Immature natural killer cell (primary cell): Measurements from ENCODE around the gene BMERB1. TPM values are rescaled to one million over a fixed set of nuclear protein-coding genes. Genes with fewer than 3 reads are reported as not detected.

ENCODE experiments used
- DNase-seq, 3 donors: peaks; one replicate each; pipeline ENCODE4 v3.0.0; 2022; ENCODE audit warnings: mixed read lengths in 1 of 3
- H3K27ac Mint-ChIP-seq, 6 donors: one replicate each; pipeline ENCODE4 v1.8.0; 2020; ENCODE audit warnings: mixed read lengths in 6 of 6, mild to moderate bottlenecking in 5 of 6, inconsistent platforms in 4 of 6, moderate library complexity in 3 of 6
- H3K27me3 Mint-ChIP-seq, 3 donors: one replicate each; pipeline ENCODE4 v1.8.0; 2020 to 2021; ENCODE audit warnings: low read depth in 3 of 3, mild to moderate bottlenecking in 3 of 3, mixed read lengths in 3 of 3, moderate library complexity in 3 of 3, inconsistent platforms in 1 of 3
- H3K36me3 Mint-ChIP-seq, 3 donors: one replicate each; pipeline ENCODE4 v1.8.0; 2020; ENCODE audit warnings: mixed read lengths in 3 of 3, inconsistent platforms in 2 of 3, mild to moderate bottlenecking in 2 of 3
- H3K4me1 Mint-ChIP-seq, 2 donors: one replicate each; pipeline ENCODE4 v1.8.0; 2020; ENCODE audit warnings: inconsistent platforms in 2 of 2, mild to moderate bottlenecking in 2 of 2, mixed read lengths in 2 of 2, moderate library complexity in 1 of 2
- H3K4me3 Mint-ChIP-seq, 5 donors: one replicate each; pipeline ENCODE4 v1.8.0; 2020; ENCODE audit warnings: mild to moderate bottlenecking in 5 of 5, mixed read lengths in 5 of 5, inconsistent platforms in 3 of 5, moderate library complexity in 3 of 5
- H3K9me3 Mint-ChIP-seq, 6 donors: one replicate each; pipeline ENCODE4 v1.8.0; 2020; ENCODE audit warnings: mild to moderate bottlenecking in 6 of 6, mixed read lengths in 6 of 6, inconsistent platforms in 4 of 6, moderate library complexity in 3 of 6
- polyA plus RNA-seq, 3 donors: library from polyadenylated mRNA; unstranded; fragments of 300-500 nt; fragmentation: Illumina TruSeq; gene quantifications; one replicate each; pipeline ENCODE4 v1.2.3, GENCODE V29; 2021

Gene BMERB1
- polyA plus RNA-seq, 3 donors from 2014 or later, result 1.9 to 4.4 (median 3.0) TPM

DNA sequence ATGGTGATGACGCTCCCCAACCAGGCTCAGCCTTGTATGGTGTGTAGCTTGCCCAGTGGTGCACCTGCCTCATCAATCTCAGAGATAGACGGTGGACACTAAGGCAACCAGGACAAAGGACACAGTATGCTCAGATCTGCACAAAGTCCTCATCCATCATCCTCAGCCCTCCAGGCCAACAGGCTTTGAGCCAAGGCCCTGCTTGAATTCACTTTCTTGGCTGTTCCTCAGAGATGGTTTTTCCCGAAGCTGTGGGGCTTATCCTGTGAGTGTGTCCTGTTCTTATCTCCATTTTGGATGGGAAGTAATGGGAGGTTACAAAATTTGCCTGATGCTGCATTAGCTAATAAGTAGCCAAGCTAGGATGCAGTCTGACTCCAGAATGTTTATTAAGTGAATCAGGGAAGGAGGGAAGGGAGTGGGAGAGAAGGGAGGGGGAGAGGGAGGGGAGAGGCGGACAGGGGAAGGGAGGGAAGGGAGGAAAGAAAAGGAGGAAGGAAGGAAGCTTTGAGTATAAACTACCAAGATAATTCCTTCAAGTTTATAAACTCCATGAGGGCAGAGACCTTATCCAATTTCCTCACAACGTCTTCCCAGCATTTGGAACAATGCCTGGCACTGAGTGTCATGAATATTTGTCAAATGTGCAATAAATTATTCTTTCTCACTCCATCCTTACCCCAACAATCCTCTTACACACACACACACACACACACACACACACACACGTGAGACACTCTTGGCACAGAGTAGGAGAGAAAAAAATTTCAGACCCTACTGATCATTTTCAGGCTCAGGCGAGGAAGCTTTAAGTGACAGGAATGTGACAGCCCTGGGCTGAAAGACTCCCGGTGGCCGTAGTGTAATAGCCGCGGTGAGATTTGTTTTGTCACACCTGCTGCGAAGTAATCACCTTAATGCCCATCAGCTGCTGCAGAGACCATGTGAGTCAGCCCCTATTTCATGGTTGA lies 84.3 kb downstream of the BMERB1 start:
- DNase-seq, result no peak
- Mint-ChIP-seq H3K4me3 (no peak overlapping the region), H3K4me1 (peaks cover 32 to 34% of the 10 kb centered on the region in 2 donors), H3K36me3 (no peaks in the 10 kb centered on the region), H3K9me3 (no peaks in the 10 kb centered on the region), H3K27ac (peak overlapping the region in 3 of 6 donors; percentile 55 to 62 (median 58)), H3K27me3 (peaks cover 0 to 2% (median 0%) of the 10 kb centered on the region in 3 donors)

DNA sequence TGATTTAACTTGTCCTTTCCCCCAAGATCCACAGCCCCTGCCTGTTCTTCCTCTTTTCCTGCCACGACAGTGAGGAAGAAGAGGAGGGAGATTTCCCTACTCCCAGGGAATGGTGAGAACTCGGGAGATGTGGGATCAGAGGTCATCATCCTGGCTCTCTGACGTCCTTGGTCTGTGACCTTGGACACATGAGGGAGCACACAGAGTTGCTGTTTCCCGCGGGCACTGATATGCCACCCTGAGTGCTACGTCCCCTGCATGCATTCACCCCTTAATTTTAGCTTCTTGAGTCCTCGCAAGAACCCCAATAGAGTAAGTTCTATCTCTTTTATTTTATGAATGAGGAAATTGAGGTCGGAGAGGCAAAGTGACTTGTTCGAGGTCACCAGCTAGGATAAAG lies 85.4 kb downstream of the BMERB1 start:
- Mint-ChIP-seq H3K9me3 (no peaks in the 10 kb centered on the region), H3K27ac (peak overlapping the region in 1 of 6 donors; percentile 53), H3K27me3 (peaks cover 0 to 2% (median 0%) of the 10 kb centered on the region in 3 donors), H3K4me3 (no peak overlapping the region), H3K4me1 (peaks cover 35 to 38% of the 10 kb centered on the region in 2 donors), H3K36me3 (no peaks in the 10 kb centered on the region)
- no peak for DNase-seq

DNA sequence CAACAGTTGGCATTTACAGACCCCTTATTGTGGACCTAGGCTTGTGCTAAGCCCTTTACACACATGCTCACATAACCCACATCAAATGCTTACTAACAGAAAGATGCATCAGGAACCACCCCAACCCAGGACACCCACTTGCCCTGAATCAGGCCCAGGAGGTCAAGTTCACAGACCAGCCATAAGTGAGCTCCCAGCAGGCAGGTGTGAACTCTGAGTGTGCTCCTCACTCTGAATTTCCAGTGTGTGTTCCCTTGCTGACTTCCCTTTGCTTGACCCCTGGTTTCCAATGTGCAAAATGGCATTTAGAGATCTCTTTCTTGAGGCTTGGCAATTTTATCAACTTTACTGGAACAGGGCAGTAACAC lies 87.0 kb downstream of the BMERB1 start:
- Mint-ChIP-seq H3K27me3 (peaks cover 0 to 2% (median 0%) of the 10 kb centered on the region in 3 donors), H3K9me3 (no peaks in the 10 kb centered on the region), H3K27ac (peak overlapping the region; percentile 83 to 94 (median 88)), H3K4me1 (peaks cover 35 to 38% of the 10 kb centered on the region in 2 donors), H3K36me3 (no peaks in the 10 kb centered on the region), H3K4me3 (peak overlapping the region; percentile 18 to 72 (median 55))
- DNase-seq, result no peak

DNA sequence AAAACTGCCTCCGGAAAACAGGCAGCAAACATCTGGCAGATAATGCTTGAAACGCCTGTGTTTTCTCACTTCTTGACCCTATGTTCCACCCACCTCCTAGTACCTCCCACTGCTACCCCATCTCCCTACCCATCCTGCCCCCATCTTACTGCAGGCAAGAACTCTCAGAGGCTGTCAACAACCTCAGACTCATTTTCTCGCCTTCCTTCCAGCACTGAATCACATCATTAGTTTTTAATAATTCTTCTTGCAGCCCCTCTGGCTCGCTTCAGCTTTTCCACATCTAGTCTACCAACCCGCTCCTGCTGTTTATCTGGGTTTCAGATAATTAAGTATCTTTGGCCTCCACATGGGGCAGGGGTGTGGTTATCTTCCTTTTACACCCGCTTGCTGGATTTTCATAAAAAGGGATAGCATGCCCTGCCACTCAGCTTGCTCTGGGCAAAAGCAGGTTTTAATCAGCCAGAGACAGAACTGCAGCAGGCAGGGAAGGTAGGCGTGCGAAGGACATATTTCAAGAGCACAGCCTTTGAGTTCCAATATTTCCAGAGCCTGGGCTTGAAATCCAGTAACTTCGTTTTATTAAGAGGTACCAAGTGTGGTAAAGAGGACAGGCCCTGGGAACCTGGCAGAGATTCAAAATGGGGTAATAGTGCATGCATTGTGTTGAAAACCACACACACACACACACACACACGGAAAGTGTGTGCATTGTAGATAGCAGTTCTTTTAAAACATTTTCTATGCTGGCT lies 87.5 kb downstream of the BMERB1 start:
- Mint-ChIP-seq H3K36me3 (no peaks in the 10 kb centered on the region), H3K27me3 (peaks cover 0 to 2% (median 0%) of the 10 kb centered on the region in 3 donors), H3K27ac (peak overlapping the region; percentile 83 to 94 (median 88)), H3K4me1 (peaks cover 35 to 38% of the 10 kb centered on the region in 2 donors), H3K9me3 (no peaks in the 10 kb centered on the region), H3K4me3 (peak overlapping the region; percentile 30 to 72 (median 55))
- peak in 1 of 3 donors; percentile 15 for DNase-seq

DNA sequence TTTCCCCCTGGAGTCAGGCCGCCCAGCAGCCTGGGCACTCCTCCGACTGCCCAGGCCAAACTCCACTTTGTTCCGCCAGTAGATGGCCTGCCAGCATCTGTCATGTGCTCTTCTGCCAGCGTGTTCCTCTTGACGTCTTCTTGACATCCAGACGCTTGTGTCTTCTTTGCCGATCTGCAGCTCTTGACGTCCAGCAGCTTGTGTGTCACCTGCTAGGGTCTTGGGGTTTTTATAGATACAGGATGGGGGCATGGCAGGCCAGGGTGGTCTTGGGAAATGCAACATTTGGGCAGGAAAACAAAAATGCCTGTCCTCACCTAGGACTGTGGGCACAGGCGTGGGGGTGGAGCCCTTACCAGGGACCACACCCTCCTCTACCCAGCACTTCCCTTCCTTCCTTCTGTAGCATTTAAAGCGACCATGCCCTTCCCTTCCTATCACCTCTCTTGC lies 88.7 kb downstream of the BMERB1 start:
- H3K4me1 Mint-ChIP-seq, result peaks cover 34 to 38% of the 10 kb centered on the region in 2 donors
- H3K9me3 Mint-ChIP-seq, result no peaks in the 10 kb centered on the region
- peaks cover 0 to 2% (median 0%) of the 10 kb centered on the region in 3 donors for H3K27me3 Mint-ChIP-seq
- peak overlapping the region in 5 of 6 donors; percentile 8 to 94 (median 55) for H3K27ac Mint-ChIP-seq
- no peaks in the 10 kb centered on the region for H3K36me3 Mint-ChIP-seq
- DNase-seq, result no peak
- peak overlapping the region; percentile 47 to 71 (median 68) for H3K4me3 Mint-ChIP-seq

DNA sequence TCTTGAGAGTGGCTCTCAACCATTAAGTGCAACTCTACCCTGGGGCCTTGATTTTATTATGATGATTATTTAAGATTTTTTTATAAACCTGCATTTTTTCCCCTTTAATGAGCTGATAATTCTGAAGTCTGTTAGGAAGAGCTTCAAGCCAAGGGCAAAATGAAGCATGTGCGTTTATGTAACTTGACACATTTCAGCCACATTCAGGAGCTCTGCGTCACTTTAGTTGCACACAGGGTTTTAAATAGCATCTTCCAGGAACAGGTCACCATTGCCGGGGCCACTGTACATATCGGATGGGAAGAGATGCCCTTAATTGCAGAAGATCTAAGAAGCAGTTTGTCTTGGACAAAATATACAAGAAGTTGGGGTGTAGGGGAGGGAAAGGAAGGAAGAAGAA lies 89.6 kb downstream of the BMERB1 start:
- Mint-ChIP-seq H3K4me3 (peak overlapping the region in 1 of 5 donors; percentile 68), H3K4me1 (peaks cover 34 to 38% of the 10 kb centered on the region in 2 donors), H3K9me3 (no peaks in the 10 kb centered on the region), H3K36me3 (no peaks in the 10 kb centered on the region), H3K27ac (peak overlapping the region in 3 of 6 donors; percentile 6 to 44 (median 44)), H3K27me3 (peaks cover 0 to 2% (median 0%) of the 10 kb centered on the region in 3 donors)
- no peak for DNase-seq

DNA sequence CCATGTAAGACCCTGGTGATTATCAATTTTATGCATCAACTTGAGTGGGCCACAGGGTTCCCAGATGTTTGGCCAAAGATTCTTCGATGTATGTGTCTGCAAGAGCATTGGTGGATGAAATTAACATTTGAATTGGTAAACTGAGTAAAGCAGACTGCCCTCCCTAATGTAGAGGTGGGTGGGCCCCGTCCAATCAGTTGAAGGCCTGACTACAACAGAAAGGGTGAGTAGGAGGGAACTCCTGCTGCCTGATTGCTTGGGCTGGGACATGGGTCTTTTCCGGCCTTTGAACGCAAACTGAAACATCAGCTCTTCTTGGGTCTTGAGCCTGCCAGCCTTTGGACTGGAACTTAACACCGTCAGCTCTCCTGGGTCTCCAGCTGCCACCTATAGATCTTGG lies 90.6 kb downstream of the BMERB1 start:
- peaks cover 0 to 1% (median 0%) of the 10 kb centered on the region in 3 donors for H3K27me3 Mint-ChIP-seq
- no peaks in the 10 kb centered on the region for H3K9me3 Mint-ChIP-seq
- peaks cover 34 to 38% of the 10 kb centered on the region in 2 donors for H3K4me1 Mint-ChIP-seq
- DNase-seq, result no peak
- peaks cover 0 to 3% (median 0%) of the 10 kb centered on the region in 3 donors for H3K36me3 Mint-ChIP-seq
- H3K4me3 Mint-ChIP-seq, result no peak overlapping the region
- H3K27ac Mint-ChIP-seq, result no peak overlapping the region

DNA sequence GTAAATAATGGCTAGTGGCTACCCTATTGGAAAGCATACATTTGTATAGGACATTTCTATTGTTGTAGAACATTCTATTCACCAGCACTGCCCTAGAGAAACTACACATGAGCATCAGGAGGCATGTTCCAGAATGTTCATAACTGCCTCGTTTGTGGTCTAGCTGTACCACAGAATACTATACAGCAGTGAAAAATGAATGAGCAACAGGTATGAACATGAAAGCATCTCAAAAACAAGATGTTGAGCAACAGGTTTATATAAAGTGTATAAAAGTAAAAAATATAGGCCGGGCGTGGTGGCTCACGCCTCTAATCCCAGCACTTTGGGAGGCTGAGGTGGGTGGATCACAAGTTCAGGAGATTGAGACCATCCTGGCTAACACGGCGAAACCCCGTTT lies 91.7 kb downstream of the BMERB1 start:
- Mint-ChIP-seq H3K4me3 (no peak overlapping the region), H3K27me3 (peaks cover 0 to 1% (median 0%) of the 10 kb centered on the region in 3 donors), H3K27ac (no peak overlapping the region), H3K36me3 (peaks cover 0 to 5% (median 0%) of the 10 kb centered on the region in 3 donors), H3K4me1 (peaks cover 27 to 32% of the 10 kb centered on the region in 2 donors), H3K9me3 (no peaks in the 10 kb centered on the region)
- DNase-seq, result no peak

DNA sequence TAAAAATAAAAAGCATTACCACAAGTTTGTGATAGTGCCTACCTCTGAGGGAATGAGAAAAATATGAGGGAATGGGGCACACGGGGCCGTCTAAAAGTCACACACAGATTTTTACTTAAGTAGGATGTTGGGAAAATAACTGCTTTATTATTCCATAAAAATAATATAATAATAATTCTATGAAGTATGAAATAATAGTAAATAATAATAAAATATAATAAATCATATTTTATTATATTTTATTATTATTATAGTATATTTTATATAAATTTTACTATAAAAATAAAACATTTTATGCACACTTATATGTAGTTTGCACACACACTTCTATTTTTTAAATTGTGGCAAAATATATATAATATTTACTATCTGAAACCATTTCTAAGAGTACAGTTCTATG lies 92.3 kb downstream of the BMERB1 start:
- Mint-ChIP-seq H3K27me3 (peaks cover 0 to 1% (median 0%) of the 10 kb centered on the region in 3 donors), H3K36me3 (peaks cover 0 to 5% (median 0%) of the 10 kb centered on the region in 3 donors), H3K4me3 (no peak overlapping the region)

DNA sequence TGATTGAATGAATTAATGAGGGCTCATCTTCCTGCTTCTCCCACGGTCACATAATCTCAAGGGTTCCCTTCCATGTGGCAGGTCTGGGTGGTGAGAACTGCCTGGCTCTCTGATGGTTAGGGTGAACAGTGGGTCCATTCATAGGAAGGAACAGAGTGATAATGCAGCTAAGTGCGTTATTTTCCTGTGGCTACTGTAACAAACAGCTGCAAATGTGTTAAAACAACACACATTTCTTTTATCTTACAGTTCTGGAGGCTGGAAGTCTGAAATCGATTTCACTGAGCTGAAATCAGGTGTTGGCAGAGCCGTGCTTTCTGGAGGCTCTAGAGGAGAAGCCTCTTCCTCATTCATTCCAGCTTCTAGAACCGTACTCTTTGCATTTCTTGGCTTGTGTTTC lies 95.3 kb downstream of the BMERB1 start:
- H3K36me3 Mint-ChIP-seq, result peaks cover 0 to 5% (median 0%) of the 10 kb centered on the region in 3 donors
- no peak overlapping the region for H3K4me3 Mint-ChIP-seq
- no peaks in the 10 kb centered on the region for H3K4me1 Mint-ChIP-seq
- no peak for DNase-seq
- no peaks in the 10 kb centered on the region for H3K9me3 Mint-ChIP-seq
- peak overlapping the region in 2 of 6 donors; percentile 32 to 78 for H3K27ac Mint-ChIP-seq
- H3K27me3 Mint-ChIP-seq, result peaks cover 0 to 1% (median 0%) of the 10 kb centered on the region in 3 donors

More for the DNA sequence above, 92.3 kb downstream of the BMERB1 start:
- no peak overlapping the region for H3K27ac Mint-ChIP-seq
- no peak for DNase-seq
- H3K4me1 Mint-ChIP-seq, result peaks cover 21 to 26% of the 10 kb centered on the region in 2 donors
- H3K9me3 Mint-ChIP-seq, result no peaks in the 10 kb centered on the region

DNA sequence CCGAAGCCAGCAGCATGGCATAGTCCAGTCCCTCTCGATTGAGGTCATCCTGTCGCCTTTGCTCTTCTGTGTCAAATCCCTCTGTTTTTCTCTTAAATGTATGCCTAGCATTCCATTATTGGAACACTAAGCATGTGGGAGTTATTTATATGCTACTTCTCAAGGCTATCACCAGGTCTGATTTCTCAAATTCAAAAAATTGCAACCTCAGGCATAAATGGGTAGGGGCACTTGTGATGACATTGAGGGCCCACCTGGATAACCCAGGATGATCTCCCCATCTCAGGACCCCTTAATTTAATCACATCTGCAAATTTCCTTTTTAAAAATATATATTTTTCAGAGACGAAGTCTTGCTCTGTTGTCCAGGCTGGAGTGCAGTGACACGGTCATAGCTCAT lies 95.7 kb downstream of the BMERB1 start:
- H3K27ac Mint-ChIP-seq, result peak overlapping the region in 2 of 6 donors; percentile 32 to 78
- H3K4me1 Mint-ChIP-seq, result no peaks in the 10 kb centered on the region
- H3K27me3 Mint-ChIP-seq, result peaks cover 0 to 1% (median 0%) of the 10 kb centered on the region in 3 donors
- DNase-seq, result no peak
- no peak overlapping the region for H3K4me3 Mint-ChIP-seq
- no peaks in the 10 kb centered on the region for H3K9me3 Mint-ChIP-seq
- H3K36me3 Mint-ChIP-seq, result peaks cover 0 to 5% (median 0%) of the 10 kb centered on the region in 3 donors

DNA sequence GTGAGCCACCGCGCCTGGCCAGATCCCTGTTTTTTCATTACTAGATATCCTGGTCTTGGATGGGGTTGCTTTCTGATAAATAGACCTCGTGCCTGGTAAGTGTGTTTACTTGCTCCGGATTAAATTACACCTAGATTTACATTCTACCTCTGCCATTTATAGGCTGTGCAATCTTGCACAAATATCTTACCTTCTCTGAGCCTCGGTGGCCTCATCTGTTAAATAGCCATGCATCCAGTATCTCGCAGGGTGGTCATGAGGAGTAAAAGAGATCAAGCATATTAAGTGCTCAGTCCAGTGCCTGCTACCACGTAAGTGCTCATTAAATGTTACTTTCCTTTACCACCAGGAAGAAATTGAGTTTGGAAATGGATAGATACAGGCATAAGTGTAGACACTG lies 98.4 kb downstream of the BMERB1 start:
- no peak overlapping the region for H3K27ac Mint-ChIP-seq
- peaks cover 0 to 5% (median 0%) of the 10 kb centered on the region in 3 donors for H3K36me3 Mint-ChIP-seq
- no peak overlapping the region for H3K4me3 Mint-ChIP-seq
- H3K9me3 Mint-ChIP-seq, result no peaks in the 10 kb centered on the region
- peaks cover 0 to 3% (median 1%) of the 10 kb centered on the region in 3 donors for H3K27me3 Mint-ChIP-seq
- DNase-seq, result no peak
- H3K4me1 Mint-ChIP-seq, result no peaks in the 10 kb centered on the region

DNA sequence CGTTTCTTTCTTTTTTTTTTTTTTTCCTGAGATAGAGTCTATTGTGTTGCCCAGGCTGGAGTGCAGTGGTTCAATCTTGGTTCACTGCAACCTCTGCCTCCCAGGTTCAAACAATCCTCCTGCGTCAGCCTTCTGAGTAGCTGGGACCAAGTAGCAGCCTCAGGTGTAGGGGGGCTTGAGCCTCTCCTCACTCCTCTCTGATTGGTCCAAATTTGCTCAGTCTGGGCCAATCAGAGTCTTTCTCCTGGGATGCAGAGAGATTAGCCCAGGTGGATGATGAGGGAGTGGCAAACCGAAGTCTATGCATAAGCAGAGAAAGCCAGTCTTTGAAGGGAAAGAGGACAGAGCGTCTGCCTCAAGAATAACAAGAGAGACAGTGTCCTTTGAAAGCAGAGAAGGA lies 99.0 kb downstream of the BMERB1 start:
- DNase-seq, result no peak
- Mint-ChIP-seq H3K36me3 (peaks cover 0 to 5% (median 0%) of the 10 kb centered on the region in 3 donors), H3K4me3 (no peak overlapping the region), H3K27ac (no peak overlapping the region), H3K27me3 (peaks cover 0 to 3% (median 1%) of the 10 kb centered on the region in 3 donors), H3K4me1 (no peaks in the 10 kb centered on the region), H3K9me3 (no peaks in the 10 kb centered on the region)
